ENCODE data around the gene CABP2.

The CABP2 gene

DNA sequence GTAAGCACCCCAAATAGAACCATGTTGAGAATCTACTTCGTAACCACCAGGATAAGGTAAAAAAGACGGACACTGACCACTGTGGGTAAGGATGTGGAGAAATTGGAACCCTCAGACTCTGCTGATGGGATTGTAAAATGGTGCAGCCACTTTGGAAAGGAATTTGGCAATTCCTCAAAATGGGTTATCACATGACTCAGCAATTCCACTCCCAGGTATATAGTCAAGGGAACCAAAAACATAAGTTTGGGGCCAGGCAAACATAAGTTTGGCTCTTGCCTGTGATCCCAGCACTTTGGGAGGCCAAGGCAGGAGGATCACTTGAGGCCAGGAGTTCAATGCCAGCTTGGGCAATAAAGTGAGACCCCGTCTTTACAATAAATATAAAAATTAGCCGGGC, 5.1 kb upstream of the CABP2 start:
- ChIA-PET POLR2A (no interaction called here), CTCF (no interaction called here)
- no peaks in the 10 kb centered on the region for H3K4me1 ChIP-seq (ENCODE audit: control insufficient read depth, insufficient read depth, low read length)
- no peaks in the 10 kb centered on the region for H3K9me3 ChIP-seq (ENCODE audit: control insufficient read depth, insufficient read depth, low read depth, low read length)
- no peak overlapping the region for H3K27ac ChIP-seq (ENCODE audit: extremely low read depth, low read depth, low read length)
- TF ChIP-seq ZNF23 (tag by site-specific recombination; IDR thresholded peaks at IDR 0.05; ENCODE audit: borderline replicate concordance) (no peak), ZNF266 (tag by site-specific recombination; IDR thresholded peaks at IDR 0.05; ENCODE audit: low read depth) (no peak), ZNF529 (tag by site-specific recombination; IDR thresholded peaks at IDR 0.05; ENCODE audit: insufficient replicate concordance) (no peak), ZNF184 (tag by site-specific recombination; IDR thresholded peaks at IDR 0.05) (no peak), YY2 (tag by site-specific recombination; IDR thresholded peaks at IDR 0.05) (no peak), FEZF1 (tag by site-specific recombination; IDR thresholded peaks at IDR 0.05) (no peak), ZNF830 (tag by site-specific recombination; IDR thresholded peaks at IDR 0.05; ENCODE audit: low read depth) (no peak), HOXA7 (CRISPR knock-in tag; IDR thresholded peaks at IDR 0.05; ENCODE audit: borderline replicate concordance) (no peak)
- TF ChIP-seq, protein P1, sequence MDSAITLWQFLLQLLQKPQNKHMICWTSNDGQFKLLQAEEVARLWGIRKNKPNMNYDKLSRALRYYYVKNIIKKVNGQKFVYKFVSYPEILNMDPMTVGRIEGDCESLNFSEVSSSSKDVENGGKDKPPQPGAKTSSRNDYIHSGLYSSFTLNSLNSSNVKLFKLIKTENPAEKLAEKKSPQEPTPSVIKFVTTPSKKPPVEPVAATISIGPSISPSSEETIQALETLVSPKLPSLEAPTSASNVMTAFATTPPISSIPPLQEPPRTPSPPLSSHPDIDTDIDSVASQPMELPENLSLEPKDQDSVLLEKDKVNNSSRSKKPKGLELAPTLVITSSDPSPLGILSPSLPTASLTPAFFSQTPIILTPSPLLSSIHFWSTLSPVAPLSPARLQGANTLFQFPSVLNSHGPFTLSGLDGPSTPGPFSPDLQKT (IDR thresholded peaks at IDR 0.05; ENCODE audit: borderline replicate concordance, low read depth, low read length) = no peak
- TF ChIP-seq, protein P2, sequence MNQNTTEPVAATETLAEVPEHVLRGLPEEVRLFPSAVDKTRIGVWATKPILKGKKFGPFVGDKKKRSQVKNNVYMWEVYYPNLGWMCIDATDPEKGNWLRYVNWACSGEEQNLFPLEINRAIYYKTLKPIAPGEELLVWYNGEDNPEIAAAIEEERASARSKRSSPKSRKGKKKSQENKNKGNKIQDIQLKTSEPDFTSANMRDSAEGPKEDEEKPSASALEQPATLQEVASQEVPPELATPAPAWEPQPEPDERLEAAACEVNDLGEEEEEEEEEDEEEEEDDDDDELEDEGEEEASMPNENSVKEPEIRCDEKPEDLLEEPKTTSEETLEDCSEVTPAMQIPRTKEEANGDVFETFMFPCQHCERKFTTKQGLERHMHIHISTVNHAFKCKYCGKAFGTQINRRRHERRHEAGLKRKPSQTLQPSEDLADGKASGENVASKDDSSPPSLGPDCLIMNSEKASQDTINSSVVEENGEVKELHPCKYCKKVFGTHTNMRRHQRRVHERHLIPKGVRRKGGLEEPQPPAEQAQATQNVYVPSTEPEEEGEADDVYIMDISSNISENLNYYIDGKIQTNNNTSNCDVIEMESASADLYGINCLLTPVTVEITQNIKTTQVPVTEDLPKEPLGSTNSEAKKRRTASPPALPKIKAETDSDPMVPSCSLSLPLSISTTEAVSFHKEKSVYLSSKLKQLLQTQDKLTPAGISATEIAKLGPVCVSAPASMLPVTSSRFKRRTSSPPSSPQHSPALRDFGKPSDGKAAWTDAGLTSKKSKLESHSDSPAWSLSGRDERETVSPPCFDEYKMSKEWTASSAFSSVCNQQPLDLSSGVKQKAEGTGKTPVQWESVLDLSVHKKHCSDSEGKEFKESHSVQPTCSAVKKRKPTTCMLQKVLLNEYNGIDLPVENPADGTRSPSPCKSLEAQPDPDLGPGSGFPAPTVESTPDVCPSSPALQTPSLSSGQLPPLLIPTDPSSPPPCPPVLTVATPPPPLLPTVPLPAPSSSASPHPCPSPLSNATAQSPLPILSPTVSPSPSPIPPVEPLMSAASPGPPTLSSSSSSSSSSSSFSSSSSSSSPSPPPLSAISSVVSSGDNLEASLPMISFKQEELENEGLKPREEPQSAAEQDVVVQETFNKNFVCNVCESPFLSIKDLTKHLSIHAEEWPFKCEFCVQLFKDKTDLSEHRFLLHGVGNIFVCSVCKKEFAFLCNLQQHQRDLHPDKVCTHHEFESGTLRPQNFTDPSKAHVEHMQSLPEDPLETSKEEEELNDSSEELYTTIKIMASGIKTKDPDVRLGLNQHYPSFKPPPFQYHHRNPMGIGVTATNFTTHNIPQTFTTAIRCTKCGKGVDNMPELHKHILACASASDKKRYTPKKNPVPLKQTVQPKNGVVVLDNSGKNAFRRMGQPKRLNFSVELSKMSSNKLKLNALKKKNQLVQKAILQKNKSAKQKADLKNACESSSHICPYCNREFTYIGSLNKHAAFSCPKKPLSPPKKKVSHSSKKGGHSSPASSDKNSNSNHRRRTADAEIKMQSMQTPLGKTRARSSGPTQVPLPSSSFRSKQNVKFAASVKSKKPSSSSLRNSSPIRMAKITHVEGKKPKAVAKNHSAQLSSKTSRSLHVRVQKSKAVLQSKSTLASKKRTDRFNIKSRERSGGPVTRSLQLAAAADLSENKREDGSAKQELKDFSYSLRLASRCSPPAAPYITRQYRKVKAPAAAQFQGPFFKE (tag by site-specific recombination; IDR thresholded peaks at IDR 0.05; ENCODE audit: borderline replicate concordance) = no peak
- TF ChIP-seq, protein P3, sequence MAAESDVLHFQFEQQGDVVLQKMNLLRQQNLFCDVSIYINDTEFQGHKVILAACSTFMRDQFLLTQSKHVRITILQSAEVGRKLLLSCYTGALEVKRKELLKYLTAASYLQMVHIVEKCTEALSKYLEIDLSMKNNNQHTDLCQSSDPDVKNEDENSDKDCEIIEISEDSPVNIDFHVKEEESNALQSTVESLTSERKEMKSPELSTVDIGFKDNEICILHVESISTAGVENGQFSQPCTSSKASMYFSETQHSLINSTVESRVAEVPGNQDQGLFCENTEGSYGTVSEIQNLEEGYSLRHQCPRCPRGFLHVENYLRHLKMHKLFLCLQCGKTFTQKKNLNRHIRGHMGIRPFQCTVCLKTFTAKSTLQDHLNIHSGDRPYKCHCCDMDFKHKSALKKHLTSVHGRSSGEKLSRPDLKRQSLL (tag by site-specific recombination; IDR thresholded peaks at IDR 0.05) = no peak
- TF ChIP-seq, protein P4, sequence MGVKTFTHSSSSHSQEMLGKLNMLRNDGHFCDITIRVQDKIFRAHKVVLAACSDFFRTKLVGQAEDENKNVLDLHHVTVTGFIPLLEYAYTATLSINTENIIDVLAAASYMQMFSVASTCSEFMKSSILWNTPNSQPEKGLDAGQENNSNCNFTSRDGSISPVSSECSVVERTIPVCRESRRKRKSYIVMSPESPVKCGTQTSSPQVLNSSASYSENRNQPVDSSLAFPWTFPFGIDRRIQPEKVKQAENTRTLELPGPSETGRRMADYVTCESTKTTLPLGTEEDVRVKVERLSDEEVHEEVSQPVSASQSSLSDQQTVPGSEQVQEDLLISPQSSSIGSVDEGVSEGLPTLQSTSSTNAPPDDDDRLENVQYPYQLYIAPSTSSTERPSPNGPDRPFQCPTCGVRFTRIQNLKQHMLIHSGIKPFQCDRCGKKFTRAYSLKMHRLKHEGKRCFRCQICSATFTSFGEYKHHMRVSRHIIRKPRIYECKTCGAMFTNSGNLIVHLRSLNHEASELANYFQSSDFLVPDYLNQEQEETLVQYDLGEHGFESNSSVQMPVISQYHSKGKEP (tag by site-specific recombination; IDR thresholded peaks at IDR 0.05) = no peak
- H3K4me3 ChIP-seq (ENCODE audit: low read depth, low read length) = no peak overlapping the region
- H3K36me3 ChIP-seq (ENCODE audit: control insufficient read depth in 2 of 2, insufficient read depth in 1 of 2, low read length in 2 of 2) = no peaks in the 10 kb centered on the region

DNA sequence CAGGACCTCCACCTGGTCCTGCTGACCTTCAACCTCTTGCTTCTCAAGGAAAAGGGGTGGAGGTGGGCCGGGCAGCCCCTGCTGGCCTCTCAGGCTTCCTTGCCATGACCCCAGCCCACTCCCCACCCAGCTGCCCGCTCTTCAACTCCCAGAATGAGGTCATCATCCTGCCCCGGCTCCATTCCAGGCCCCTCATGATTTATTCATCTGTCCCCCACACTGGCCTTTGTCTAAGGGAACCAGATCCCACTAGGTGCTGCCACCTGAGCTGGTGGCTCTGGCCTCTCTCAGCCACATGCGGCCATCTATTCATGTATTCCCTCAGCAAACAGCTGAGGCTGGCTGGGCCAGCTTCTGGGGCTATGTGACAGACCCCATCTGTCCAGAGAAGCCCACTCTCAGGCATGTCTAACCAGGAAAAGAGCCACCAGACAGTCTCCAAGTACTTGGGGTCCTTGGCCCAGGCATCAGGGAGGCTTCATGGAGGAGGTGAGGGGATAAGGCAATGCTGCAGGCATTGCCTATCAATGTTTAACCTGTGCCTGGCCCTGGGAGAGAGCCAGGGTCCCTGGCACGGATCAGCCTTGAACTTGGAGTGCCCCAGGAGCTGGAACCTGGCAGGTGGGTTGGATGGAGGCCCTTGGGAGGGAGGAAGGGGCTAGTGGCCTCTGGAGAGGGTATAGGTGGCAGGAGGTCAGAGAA, 2.2 kb upstream of the CABP2 start:
- TF ChIP-seq MZF1 (tag by site-specific recombination; IDR thresholded peaks at IDR 0.05; ENCODE audit: borderline replicate concordance) = no peak
- TF ChIP-seq, protein P5, sequence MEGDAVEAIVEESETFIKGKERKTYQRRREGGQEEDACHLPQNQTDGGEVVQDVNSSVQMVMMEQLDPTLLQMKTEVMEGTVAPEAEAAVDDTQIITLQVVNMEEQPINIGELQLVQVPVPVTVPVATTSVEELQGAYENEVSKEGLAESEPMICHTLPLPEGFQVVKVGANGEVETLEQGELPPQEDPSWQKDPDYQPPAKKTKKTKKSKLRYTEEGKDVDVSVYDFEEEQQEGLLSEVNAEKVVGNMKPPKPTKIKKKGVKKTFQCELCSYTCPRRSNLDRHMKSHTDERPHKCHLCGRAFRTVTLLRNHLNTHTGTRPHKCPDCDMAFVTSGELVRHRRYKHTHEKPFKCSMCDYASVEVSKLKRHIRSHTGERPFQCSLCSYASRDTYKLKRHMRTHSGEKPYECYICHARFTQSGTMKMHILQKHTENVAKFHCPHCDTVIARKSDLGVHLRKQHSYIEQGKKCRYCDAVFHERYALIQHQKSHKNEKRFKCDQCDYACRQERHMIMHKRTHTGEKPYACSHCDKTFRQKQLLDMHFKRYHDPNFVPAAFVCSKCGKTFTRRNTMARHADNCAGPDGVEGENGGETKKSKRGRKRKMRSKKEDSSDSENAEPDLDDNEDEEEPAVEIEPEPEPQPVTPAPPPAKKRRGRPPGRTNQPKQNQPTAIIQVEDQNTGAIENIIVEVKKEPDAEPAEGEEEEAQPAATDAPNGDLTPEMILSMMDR (tag by site-specific recombination; IDR thresholded peaks at IDR 0.05) = no peak
- TF ChIP-seq ZNF707 (tag by site-specific recombination; IDR thresholded peaks at IDR 0.05) = no peak
- TF ChIP-seq GLI4 (tag by site-specific recombination; IDR thresholded peaks at IDR 0.05) = no peak
- TF ChIP-seq ZIC2 (tag by site-specific recombination; IDR thresholded peaks at IDR 0.05) = no peak
- TF ChIP-seq BCL11A (tag by site-specific recombination; IDR thresholded peaks at IDR 0.05; ENCODE audit: low read depth) = no peak
- TF ChIP-seq ZNF514 (tag by site-specific recombination; IDR thresholded peaks at IDR 0.05) = no peak
- no peak for TF ChIP-seq ZNF214 (tag by site-specific recombination; IDR thresholded peaks at IDR 0.05; ENCODE audit: borderline replicate concordance)
- TF ChIP-seq GLIS1 (tag by site-specific recombination; IDR thresholded peaks at IDR 0.05) = no peak
- TF ChIP-seq ZNF423 (tag by site-specific recombination; IDR thresholded peaks at IDR 0.05) = no peak
- Histone ChIP-seq H3K4me3 (ENCODE audit: low read depth, low read length) (no peak overlapping the region), H3K36me3 (ENCODE audit: control insufficient read depth in 2 of 2, insufficient read depth in 1 of 2, low read length in 2 of 2) (no peaks in the 10 kb centered on the region), H3K4me1 (ENCODE audit: control insufficient read depth, insufficient read depth, low read length) (no peaks in the 10 kb centered on the region), H3K27ac (ENCODE audit: extremely low read depth, low read depth, low read length) (no peak overlapping the region), H3K9me3 (ENCODE audit: control insufficient read depth, insufficient read depth, low read depth, low read length) (no peaks in the 10 kb centered on the region)
- ChIA-PET CTCF (no interaction called here), POLR2A (no interaction called here)

Measured in HEK293 (cell line).